Measurements from ENCODE around the gene SETD7. TPM values are rescaled to one million over a fixed set of nuclear protein-coding genes. Genes with fewer than 3 reads are reported as not detected.
A peak's percentile ranks its signal among the peaks of the same experiment; 100 is the strongest.

Gene SETD7
- total RNA-seq, 1 experiment from 2014 or later = 58.7 TPM

DNA sequence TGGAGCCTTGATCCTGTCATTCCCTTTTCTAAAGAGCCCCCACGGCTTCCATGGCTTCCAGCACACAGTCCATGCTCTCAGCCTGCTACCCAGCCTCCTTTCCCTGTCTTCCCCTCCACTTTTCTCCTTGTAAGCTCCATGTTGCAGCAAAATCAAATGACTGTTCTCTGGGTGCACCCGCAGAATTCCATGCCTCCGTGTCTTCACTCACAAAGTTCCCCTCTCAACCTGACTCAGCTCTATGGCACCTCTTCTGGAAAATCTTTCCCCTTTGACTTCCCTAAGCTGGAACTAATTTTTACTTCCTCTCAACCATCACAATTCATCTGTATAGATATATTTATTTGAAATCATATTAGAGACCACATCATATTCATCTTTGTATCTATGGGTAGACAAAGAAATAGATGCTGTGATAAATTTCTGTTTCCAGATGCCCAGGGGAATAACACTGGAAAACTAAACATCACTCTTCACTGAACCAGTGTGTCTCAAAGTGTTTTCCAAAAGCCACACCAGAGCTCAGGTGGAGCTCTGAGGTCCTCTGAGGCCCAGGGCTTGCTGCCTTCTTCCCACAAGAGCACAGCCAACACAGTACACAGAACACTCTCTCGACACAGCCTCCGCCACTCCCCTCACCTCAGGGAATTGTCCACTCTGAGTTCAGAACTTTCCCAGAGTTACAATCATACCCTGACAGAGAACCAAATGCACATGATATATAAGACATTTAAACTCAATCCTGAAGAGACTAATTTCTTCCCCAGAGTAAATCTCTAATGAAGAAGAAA, 3.3 kb downstream of the SETD7 start:
- no peak for DNase-seq (ENCODE audit: extremely low read depth, low read depth)

DNA sequence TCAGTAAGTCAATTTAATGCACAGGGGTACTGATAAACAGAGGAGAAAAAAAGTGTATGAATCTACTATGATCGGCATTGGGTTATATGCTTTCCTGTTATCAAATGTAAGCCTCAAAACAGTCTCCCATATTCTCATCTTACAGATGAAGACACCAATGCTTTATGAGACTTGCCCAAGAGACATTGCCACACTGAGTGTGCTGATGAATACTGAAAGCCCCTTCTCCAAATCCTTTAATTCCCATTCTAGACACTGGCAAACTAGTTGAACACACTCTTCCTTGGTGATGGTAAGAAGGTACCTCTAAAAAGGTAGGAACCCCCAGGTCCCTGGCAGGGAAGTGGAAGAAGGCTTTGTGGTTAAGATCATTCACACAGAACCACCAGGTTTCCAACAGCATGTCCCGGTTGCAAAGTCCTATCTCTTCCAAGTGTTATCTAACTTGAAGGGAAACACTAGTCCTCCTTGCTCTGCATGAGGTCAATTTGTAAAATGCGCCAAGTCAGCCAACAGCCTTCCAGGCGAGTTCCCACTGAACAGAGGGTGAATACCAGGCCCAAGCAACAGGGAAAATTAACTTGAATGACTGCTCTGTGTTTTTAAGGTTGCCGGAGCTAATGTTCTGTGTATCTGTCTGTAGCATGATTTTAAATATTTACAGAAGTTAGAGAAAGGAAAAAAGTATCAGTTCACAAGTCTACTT, 5.1 kb downstream of the SETD7 start:
- no peak for DNase-seq (ENCODE audit: extremely low read depth, low read depth)

DNA sequence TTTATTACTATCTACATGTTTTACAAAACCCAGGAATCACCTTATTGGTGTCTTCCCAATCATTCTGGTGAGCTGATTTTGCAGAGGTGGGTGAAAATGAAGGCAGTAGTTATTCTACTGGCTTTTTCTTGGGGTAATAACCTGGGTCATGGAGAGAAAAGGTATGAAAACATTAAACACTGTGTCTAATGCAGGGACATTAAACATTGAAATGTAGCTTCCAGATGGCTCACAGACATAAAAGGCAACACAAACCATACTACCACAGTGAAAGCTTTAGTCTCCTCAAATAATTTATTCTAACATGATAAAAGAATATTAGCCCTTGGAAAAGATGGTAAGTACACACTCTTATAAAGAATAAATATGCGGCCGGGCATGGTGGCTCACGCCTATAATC, 8.0 kb downstream of the SETD7 start:
- DNase-seq (ENCODE audit: extremely low read depth, low read depth) = no peak

DNA sequence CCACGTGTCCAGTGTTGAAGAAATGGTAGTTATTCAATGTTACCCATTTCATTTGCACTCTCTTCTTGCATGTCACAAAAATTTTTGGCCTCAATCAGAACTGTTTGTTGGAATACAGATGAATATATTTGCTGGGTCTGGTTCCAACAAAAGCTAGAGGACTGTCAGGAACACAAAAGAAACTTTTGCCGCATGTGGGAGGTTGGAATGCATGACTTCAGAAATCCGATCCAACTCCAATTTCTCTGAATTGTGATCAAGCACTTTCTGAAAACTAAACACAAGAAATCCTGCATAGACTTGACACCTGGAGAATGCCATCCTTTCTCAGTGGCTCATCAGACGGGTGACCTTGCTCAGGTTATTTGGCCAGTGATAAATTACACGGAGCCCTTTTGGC, 15.4 kb downstream of the SETD7 start:
- DNase-seq (ENCODE audit: extremely low read depth, low read depth) = no peak

DNA sequence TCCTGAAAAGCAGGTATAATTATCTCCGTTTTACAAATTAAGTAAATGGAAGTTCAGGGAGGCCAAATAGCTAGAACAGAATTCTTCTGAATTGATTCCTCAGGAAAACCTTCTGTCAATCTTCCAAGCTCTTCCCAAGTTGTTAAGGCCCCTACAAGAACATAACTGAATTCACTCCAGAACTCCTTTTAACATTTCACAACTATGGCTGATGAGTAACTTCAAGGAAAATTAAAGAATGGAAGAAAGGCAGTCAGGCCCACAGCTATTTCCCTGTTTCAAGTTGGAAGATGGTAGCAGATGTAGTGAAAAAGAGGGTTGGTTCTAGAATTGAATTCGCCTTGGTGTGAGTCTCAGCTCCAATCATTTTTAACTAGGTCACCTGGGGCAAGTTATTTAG, 15.9 kb downstream of the SETD7 start:
- no peak for DNase-seq (ENCODE audit: extremely low read depth, low read depth)

DNA sequence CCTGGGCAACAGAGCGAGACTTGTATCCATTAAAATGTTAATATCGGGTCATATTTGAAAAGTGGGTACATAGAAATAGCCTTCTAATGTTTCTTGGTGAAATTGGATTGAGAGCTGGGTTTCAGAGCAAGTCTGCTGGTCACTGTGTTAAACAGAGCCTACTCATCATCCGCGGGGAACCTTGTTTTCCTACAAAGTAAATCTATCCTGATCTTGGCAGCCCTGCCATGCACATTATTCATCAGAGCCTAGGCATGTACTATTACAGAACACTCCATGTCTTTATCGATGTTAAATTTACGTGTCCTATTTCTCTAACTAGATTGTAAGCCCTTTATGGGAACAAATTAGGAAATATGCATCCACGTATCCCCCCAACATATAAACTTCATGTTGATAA, 18.7 kb downstream of the SETD7 start:
- no peak for DNase-seq (ENCODE audit: extremely low read depth, low read depth)

DNA sequence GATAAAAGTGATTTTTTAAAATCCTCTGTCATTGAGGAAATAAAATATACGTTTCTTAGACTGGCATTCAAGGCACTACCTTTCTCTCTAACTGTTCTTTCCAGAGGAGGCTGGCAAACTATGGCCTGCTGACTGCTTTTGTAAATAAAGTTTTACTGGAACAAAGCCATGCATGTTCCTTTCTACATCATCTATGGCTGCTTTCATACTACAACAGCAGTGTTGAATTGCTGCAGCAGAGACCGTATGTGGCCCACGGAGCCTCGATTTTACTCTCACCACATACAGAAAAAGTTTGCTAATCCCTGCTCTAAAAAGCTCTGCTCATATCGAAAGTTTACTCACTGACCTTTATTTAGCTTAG, 20.2 kb downstream of the SETD7 start:
- DNase-seq (ENCODE audit: extremely low read depth, low read depth) = no peak

DNA sequence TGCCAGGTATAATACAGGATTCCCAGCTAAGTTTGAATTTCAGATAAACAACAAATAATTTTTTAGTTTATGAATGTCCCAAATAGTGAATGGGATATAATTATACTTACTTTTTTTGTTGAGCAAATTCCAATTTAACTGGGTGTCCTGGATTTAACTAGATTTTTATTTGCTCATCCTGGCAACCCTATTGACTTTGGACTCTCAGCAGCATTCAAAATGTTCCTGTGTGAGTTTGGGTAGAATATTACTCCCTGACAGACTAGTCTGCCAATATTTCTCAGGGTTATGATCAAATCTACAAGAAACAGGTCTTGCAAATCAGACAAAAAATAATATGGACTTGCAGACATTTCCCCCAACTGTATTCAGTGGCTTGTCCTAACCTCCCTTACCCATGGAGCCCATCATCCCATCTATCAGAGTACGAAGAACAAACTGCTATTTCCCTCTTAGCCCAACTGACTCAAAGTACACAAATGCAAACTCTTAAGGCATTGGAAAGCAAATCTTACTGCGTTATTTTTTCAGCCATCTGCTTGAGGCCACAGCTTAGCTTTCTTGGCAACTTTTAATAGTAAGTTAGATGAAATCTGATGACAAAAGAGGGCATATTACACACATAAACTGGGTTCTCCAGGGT, 20.7 kb downstream of the SETD7 start:
- no peak for DNase-seq (ENCODE audit: extremely low read depth, low read depth)

DNA sequence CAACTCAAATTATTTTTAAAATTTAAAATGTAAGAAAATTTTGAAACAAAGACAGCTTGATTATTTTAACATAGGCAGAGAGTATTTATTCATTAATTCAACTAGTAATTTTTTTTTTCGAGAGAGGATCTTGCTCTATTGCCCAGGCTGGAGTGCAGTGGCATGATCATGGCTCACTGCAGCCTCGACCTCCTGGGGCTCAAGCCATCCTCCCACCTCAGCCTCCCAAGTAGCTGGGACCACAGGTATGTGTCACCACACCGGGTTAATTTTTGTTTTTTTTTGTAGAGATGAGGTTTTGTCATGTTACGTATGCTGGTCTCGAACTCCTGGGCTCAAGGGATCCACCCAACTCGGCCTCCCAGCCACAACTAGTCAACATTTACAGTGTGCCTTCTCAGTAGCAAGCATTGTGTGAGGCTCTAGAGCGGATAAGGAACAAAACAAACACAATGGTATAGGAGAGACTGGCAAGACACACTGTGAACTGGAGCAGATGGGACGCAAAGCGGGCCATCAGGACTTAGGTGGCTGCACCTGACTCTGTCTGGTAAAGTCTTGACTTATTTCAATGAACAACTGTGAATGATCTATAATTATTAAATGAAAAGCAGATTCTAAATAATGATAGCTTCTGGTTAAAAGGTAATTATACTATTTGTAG, 21.6 kb downstream of the SETD7 start:
- no peak for DNase-seq (ENCODE audit: extremely low read depth, low read depth)

DNA sequence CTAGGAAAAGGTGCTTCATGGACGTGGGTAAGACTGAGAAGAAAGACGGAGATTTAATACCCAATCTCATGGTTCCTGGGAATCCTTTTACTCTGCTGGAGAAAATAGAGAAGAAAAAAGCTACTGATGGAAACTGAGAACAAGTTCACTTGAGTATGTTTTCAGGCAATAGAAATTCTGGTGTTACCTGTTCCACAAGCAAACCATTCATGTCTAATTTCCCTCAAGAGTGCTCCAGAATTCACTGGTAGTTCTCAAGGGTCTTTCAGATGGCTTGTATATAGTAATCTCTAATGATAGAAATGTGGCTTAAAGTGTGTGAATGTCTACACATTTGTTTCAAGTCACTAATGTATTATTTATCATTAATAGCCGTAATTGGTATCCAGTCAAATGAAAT, 22.5 kb downstream of the SETD7 start:
- no peak for DNase-seq (ENCODE audit: extremely low read depth, low read depth)

DNA sequence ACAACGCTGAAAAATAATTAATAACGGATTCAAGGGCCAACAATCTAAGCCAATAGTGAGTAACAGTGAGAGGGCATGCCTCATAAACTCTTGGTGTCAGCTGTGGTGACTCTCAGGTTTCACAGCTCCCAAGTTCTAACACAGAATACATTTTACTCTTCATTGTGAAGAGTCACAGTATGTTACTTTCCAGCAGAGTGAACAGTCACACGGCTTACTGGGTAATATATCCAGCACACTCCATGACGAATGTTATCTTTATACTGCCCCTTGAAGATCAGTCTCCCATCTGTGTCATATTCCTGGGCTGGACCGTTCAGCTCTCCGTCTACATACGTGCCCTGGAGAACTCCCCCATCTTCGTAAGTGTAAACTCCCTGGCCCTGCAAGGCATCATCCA, 23.1 kb downstream of the SETD7 start:
- DNase-seq (ENCODE audit: extremely low read depth, low read depth) = no peak

DNA sequence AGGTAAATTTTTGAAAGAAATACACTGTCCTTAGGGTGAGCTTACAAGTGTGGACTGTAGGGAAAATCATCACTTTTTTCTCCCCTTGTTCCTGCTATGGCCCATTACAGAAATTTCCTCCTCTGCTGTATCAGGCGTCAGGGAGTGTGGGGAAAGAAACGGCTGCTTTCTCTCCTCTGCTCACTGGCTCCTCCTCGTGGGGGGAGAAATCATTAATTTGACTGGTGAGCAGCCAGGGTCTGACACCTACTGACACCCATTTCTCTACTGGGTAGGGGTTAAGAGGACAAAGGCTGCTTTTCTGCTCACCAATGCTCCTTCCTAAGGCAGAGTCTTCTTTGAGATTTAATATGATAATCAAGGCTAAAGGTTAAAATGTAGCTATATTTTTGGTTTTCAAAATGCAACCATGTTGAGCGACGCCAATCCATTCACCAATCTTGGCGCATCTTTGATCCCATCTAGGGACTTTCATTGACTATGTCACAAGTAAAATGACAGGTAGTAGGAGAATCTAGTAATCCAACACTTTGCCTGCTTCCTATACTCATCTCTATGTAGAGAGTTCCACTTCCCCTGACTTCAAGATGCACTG, 25.1 kb downstream of the SETD7 start:
- peak; percentile 48 for DNase-seq (ENCODE audit: extremely low read depth, low read depth)

DNA sequence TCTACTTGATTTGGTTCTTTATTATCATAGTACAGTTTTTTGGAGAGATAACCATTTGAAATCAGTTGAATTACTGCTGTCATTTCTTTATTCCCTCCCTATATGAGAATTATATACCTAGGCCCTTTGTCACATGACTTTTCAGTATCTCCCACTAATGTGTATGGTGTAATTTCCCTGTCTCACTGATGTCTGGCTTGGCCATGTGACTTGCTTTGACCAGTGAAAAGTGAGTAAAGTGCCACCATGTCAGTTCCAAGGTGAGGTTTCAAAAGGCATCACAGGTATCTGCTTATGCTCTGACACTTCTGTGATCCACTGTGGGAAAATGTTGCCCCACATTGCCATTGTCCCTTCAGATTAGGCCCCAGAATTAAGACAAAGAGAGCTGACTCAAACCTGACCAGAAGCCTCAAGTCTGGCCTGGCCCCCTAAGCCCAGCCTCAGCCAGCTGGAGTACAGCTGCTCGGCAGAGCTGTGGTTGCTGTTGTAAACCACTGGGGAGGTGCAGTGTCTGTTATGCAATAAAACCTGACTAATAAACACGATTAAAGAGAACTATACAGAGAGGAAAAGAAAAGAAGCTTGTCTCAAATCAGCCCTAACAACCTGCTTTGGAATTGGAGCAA, 27.5 kb downstream of the SETD7 start:
- DNase-seq (ENCODE audit: extremely low read depth, low read depth) = no peak

DNA sequence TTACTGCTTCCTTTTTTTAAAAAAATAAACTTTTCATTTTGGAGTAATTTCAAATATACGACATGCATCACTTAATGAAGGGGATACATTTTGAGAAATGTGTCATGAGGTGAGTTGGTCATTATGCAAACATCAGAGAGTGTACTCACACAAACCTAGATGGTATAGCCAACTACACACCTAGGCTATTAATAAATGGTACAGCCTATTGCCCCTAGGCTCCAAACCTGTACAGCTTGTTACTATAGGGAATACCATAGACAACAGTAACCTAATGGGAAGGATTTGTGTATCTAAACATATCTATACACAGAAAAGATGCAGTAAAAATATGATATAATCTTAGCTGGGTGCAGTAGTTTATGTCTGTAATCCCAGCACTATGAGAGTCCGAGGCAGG, 29.1 kb downstream of the SETD7 start:
- DNase-seq (ENCODE audit: extremely low read depth, low read depth) = no peak

DNA sequence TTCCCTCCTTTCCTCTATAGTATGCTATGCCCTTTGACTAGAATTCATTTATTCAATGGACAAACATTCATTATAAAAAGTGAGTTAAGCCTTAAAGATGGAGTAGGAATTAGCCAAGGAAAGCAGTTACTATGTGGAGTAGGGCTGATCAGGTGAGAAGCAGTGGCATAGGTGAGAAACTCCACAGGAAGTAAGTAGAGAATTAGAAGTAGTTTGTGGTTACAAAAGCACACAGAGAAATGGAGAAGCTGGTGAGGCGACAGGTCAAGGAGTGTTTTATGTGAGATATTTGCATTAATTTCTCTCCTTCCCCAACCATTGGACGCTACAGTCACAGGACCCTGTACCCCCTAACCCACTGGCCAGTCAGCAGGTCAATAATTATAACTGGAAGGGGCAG, 30.6 kb downstream of the SETD7 start:
- no peak for DNase-seq (ENCODE audit: extremely low read depth, low read depth)

DNA sequence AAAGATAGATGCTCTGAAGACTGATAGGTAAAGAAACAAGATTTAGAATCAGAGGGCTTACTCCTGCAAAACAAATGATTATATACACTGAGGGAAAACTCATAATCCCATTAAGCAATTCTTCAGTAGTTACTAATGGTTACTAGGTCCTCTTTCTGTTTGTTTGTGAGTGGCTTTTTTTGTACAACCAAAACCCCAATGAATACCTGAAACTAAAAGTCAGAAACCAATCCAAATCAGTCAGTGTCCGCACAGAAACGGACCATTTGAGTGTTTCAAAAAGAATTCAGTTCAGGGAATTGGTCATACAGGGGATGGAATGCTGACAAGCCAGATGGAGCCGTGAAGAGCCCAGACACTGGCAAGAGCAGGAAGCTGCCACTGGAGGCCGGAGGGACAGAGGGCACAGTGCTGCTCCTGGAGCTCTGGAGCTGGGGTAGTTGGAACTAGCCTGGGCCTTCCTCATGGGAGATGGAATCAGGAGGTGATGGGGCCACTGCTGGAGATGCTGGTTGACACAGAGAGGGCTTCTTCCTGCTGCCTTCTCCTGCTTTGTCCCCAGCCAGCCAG, 31.9 kb downstream of the SETD7 start:
- no peak for DNase-seq (ENCODE audit: extremely low read depth, low read depth)

DNA sequence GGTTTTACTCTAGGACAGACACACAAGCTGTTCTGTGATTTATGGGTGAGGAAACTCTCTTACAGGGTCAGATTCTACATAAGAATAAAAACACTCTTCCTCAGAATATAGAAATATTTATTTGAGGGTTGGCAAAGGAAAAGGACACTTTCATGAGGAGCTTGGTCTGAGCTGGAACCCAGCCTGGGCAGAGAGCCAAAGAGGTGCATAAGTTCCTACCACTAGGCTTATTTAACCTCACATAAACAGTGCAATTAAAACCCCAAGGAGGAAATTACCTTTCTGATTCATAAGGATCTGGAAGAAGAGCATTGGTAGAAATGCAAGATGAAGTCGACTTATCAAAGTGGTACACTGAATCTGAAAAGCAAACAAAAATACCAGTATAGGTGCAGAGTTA, 32.9 kb downstream of the SETD7 start:
- no peak for DNase-seq (ENCODE audit: extremely low read depth, low read depth)

DNA sequence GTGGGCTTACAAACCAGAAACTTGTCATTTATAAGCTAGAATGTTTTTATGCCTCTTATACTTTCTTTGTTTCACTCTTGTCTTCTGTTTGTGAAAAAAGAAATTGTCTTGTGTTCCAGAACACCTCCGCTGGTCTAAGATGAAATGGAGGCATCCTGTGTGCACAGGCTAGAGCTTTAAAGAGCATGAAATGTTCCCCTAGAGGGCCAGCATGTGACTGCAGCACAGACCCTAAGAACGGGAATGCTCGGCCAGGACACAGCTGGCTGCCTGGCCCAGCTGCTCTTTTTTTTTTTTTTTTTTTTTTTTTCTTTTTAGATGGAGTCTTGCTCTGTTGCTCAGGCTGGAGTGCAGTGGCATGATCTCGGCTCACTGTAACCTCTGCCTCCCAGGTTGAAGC, 33.6 kb downstream of the SETD7 start:
- no peak for DNase-seq (ENCODE audit: extremely low read depth, low read depth)

DNA sequence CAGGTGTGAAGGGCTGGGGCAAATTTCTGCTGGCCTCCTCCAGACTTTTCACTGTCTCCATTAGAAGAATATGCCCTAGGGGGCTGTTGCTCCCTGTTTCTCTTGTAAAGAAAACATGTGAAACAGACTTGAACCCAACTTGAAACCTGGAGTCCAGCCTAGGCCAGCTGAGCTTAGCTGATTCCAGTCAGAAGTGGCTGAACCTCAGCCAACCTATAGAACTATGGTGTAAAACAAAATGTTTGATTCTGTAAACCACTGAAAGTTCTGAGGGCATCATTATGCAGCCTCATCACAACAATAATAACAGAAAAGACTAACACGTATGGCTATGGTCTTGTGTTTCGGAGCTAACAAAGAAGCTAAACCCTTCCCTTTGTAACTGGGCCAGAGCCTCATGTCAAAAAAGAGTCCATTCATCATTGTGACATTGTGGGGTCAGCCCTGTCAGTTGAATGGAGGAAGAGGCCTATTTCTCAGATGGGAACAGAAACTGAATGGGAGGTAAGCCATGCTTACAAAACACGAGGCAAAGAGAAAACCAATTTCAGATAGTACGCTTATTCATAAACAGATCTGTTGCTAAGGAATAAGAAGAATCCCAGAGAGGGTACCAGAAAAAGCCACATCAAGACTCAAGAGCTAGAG, 34.1 kb downstream of the SETD7 start:
- DNase-seq (ENCODE audit: extremely low read depth, low read depth) = no peak

DNA sequence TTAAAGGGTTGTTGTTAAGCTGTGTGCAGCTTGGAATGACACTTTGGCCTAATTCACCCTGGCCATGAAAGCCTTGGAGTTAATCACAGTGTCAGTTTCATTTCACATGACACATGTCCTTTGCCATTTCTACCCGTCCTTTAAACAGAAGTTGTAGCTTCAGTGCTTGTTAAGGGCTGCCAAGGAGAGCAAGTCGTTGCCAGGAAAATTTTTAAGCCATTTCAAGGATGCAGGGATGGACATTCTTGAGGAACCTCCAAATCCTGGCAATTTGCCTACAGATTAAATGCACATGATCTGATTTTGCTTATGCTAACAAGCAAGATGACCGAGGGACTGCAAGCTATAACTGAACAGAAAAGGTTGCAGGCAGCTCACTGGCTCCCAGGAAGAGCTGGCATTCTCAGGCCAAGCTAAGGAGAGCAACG, 40.5 kb downstream of the SETD7 start:
- DNase-seq (ENCODE audit: extremely low read depth, low read depth) = no peak

All from NCI-H460 (cell line).